Upper lobe of left lung (tissue), 6 donors: ENCODE measurements around the gene RBFOX2. TPM values are rescaled to one million over a fixed set of nuclear protein-coding genes. Genes with fewer than 3 reads are reported as not detected.

ENCODE experiments used
- ATAC-seq, 2 donors: fragments of 200-7000 bp; cut with Tn5 transposase; one replicate each; pipeline ENCODE4 v1.9.1; 2022; ENCODE audit warnings: mild to moderate bottlenecking in 2 of 2, moderate library complexity in 2 of 2; ENCODE audit not compliant: low FRiP score in 2 of 2
- DNase-seq, 2 donors: peaks; one replicate each; pipeline ENCODE4 v3.0.0-alpha.2; 2019 to 2020
- H3K27ac ChIP-seq, 4 donors: fragments of 200-600 bp; sonication (generic); one replicate each; pipeline ENCODE4 v1.5.1; 2016 to 2019
- H3K27me3 ChIP-seq, 4 donors: fragments of 200-600 bp; sonication (generic); one replicate each; pipeline ENCODE4 v1.5.1; 2017 to 2019
- H3K36me3 ChIP-seq, 4 donors: fragments of 200-600 bp; sonication (generic); one replicate each; pipeline ENCODE4 v1.5.1; 2016 to 2019
- H3K4me1 ChIP-seq, 4 donors: fragments of 200-600 bp; sonication (generic); one replicate each; pipeline ENCODE4 v1.5.1; 2018 to 2019
- H3K4me3 ChIP-seq, 4 donors: fragments of 200-600 bp; sonication (generic); one replicate each; pipeline ENCODE4 v1.5.1; 2017 to 2019; ENCODE audit warnings: mild to moderate bottlenecking in 2 of 4, moderate library complexity in 1 of 4
- H3K9me3 ChIP-seq, 4 donors: fragments of 200-600 bp; sonication (generic); one replicate each; pipeline ENCODE4 v1.5.1; 2018 to 2019
- EP300 ChIP-seq, 4 donors: sonication (generic); formaldehyde crosslinking; IDR thresholded peaks; one replicate each; pipeline ENCODE4 v1.5.1; 2017; ENCODE audit warnings: antibody characterized with exemption in 4 of 4, control low read depth in 2 of 4
- POLR2A ChIP-seq, 4 donors: fragments of 450-650 bp; IDR thresholded peaks; one replicate each; pipeline ENCODE4 v1.5.1; 2016 to 2017; ENCODE audit warnings: antibody characterized with exemption in 4 of 4, mild to moderate bottlenecking in 2 of 4
- POLR2AphosphoS5 ChIP-seq, 2 donors: sonication (generic); formaldehyde crosslinking; IDR thresholded peaks; one replicate each; pipeline ENCODE4 v1.5.1; 2017; ENCODE audit warnings: antibody characterized with exemption in 2 of 2
- WGBS, 2 donors: methylation state at CpG; one replicate each; pipeline ENCODE4 v1.1.5; 2017 to 2018; 5-methylcytosine and 5-hydroxymethylcytosine counted together
- total RNA-seq, 6 donors: library from RNA; depleted of rRNA in 4 of 6; stranded (reverse); fragments of >200 nt in 4 of 6; gene quantifications; one replicate each; pipeline versions ENCODE4 v1.1.0 to v1.2.1, GENCODE V29; 2016 to 2021
- TF ChIP-seq, protein P1 (sequence below), 6 experiments: fragments of 450-650 bp in 4 of 6; fragments of 200-600 bp in 2 of 6; sonication (generic) in 2 of 6; IDR thresholded peaks; one replicate each; pipeline ENCODE4 v1.5.1; 2016 to 2019; ENCODE audit warnings: antibody characterized with exemption in 6 of 6
- donor health status: DM: no; HTN: no; CAD: no; lungs with moderate emphysema.
- donor health status: DM: no; HTN: yes; CAD: no; lungs with severe emphysema.

The RBFOX2 gene
- total RNA-seq, 6 donors from 2014 or later, result 47.8 to 86.4 (median 54.5) TPM

DNA sequence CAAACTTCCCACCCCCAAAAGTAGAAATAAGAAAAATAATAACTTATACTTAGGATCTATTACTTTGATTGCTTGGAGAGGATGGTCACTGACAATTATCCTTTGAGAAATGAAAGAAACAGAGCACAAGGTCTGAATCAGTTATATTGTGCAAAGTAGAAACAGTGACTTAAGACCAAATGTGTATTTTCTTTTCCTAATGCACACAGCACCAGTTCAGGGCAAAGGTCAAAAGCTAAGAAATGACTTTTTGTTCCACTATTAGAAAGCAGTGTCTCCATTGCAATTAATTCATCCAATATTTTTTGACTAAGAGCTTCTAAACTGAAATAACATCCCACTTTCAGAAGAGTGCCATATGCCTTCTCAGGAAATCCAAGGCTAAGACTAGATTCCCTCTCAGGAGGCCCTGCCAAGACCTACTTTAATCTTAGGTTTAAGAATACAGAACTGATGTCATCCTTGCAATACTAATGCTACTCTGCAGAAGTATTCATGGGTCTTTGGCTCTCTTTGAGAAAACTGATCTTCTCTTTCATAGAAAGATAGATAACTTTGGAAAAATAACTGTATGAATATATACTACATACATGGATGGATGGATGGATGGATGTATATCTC is 164.0 kb downstream of the RBFOX2 start:
- TF ChIP-seq, protein P1, sequence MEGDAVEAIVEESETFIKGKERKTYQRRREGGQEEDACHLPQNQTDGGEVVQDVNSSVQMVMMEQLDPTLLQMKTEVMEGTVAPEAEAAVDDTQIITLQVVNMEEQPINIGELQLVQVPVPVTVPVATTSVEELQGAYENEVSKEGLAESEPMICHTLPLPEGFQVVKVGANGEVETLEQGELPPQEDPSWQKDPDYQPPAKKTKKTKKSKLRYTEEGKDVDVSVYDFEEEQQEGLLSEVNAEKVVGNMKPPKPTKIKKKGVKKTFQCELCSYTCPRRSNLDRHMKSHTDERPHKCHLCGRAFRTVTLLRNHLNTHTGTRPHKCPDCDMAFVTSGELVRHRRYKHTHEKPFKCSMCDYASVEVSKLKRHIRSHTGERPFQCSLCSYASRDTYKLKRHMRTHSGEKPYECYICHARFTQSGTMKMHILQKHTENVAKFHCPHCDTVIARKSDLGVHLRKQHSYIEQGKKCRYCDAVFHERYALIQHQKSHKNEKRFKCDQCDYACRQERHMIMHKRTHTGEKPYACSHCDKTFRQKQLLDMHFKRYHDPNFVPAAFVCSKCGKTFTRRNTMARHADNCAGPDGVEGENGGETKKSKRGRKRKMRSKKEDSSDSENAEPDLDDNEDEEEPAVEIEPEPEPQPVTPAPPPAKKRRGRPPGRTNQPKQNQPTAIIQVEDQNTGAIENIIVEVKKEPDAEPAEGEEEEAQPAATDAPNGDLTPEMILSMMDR (IDR thresholded peaks at IDR 0.05), result no peak
- TF ChIP-seq EP300 (IDR thresholded peaks at IDR 0.05) (no peak), POLR2A (IDR thresholded peaks at IDR 0.05) (no peak), POLR2AphosphoS5 (IDR thresholded peaks at IDR 0.05) (no peak)
- no peak for DNase-seq
- no peak for ATAC-seq
- no peak overlapping the region for H3K4me3 ChIP-seq
- no peaks in the 10 kb centered on the region for H3K27me3 ChIP-seq
- no peaks in the 10 kb centered on the region for H3K9me3 ChIP-seq
- H3K4me1 ChIP-seq, result peaks cover 0 to 7% (median 2%) of the 10 kb centered on the region in 4 donors
- H3K27ac ChIP-seq, result no peak overlapping the region
- no peaks in the 10 kb centered on the region for H3K36me3 ChIP-seq

DNA sequence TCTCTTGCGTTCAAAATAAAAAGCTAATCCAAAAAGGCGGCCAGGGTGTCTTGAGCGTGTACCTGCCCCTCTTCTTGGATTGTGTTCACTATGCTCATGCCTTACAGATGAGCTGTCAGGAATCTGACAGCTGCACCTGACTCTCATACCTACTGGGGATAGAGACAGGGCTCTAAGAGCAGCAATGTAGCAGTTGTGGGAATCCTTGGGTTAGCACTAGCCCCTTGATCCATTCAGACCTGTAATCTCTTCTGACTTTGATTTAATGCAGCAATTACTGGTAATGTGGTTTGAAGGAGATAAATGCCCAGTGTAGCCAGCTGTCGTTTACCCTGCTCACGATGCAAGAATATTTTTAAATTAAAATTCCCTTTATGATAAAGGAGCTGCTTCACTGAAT is 165.2 kb downstream of the RBFOX2 start:
- Histone ChIP-seq H3K4me3 (no peak overlapping the region), H3K4me1 (peaks cover 0 to 4% (median 1%) of the 10 kb centered on the region in 4 donors), H3K27me3 (no peaks in the 10 kb centered on the region), H3K9me3 (no peaks in the 10 kb centered on the region), H3K27ac (no peak overlapping the region), H3K36me3 (no peaks in the 10 kb centered on the region)
- TF ChIP-seq POLR2AphosphoS5 (IDR thresholded peaks at IDR 0.05) (no peak), POLR2A (IDR thresholded peaks at IDR 0.05) (no peak), EP300 (IDR thresholded peaks at IDR 0.05) (no peak)
- TF ChIP-seq, protein P1 (IDR thresholded peaks at IDR 0.05), result no peak
- 77 to 87% methylated on average over 5 of the region's 5 CpGs for WGBS, 2 donors
- no peak for ATAC-seq
- DNase-seq, result no peak

DNA sequence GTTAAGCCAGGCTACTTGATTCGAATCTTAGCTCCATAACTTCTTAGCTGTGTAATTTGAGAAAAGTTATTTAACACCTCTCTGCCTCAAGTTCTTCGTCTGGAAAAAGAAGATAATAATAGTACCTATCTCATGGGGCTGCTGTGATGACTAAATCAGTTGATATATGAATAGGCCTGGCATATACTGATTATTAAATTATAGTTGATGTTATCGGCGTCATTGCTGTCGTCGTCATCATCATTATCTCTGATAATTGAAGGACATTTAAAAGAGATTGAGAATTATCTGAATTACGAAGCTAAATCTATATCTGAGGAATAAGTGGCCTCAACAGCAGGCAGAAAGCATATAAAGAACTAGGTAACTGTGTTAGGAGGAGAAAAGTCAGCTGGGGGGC is 165.9 kb downstream of the RBFOX2 start:
- Histone ChIP-seq H3K9me3 (no peaks in the 10 kb centered on the region), H3K4me1 (peaks cover 0 to 4% (median 1%) of the 10 kb centered on the region in 4 donors), H3K4me3 (no peak overlapping the region), H3K36me3 (no peaks in the 10 kb centered on the region), H3K27ac (no peak overlapping the region), H3K27me3 (no peaks in the 10 kb centered on the region)
- no peak for TF ChIP-seq POLR2A (IDR thresholded peaks at IDR 0.05)
- TF ChIP-seq, protein P1 (IDR thresholded peaks at IDR 0.05), result no peak
- ATAC-seq, result no peak
- no peak for DNase-seq
- WGBS, 2 donors, result 93 to 94% methylated on average over 7 of the region's 7 CpGs

DNA sequence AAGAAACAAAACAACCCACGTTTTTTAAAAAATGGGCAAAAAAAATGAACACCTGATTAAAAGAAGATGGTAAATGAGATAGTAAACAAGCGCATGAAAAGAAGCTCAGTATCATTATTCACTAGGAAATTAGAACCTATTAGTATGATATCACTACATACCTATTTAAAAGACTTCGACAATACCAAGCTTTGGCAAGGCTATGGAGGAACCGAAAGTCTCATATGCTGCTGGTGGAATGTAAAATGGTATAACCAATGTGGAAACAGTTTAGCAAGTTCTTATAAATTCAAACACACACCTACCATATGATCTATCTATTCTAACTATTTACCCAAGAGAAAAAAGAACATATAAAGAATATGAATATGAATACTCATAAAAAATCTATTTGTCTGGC is 167.2 kb downstream of the RBFOX2 start:
- no peak for DNase-seq
- WGBS, 2 donors, result 92 to 95% methylated on average over 4 of the region's 4 CpGs
- peaks cover 0 to 2% (median 0%) of the 10 kb centered on the region in 4 donors for H3K4me1 ChIP-seq
- no peaks in the 10 kb centered on the region for H3K27me3 ChIP-seq
- TF ChIP-seq EP300 (IDR thresholded peaks at IDR 0.05) (no peak), POLR2A (IDR thresholded peaks at IDR 0.05) (no peak), POLR2AphosphoS5 (IDR thresholded peaks at IDR 0.05) (no peak)
- TF ChIP-seq, protein P1 (IDR thresholded peaks at IDR 0.05), result no peak
- H3K36me3 ChIP-seq, result no peaks in the 10 kb centered on the region
- H3K9me3 ChIP-seq, result no peaks in the 10 kb centered on the region
- no peak overlapping the region for H3K27ac ChIP-seq
- H3K4me3 ChIP-seq, result no peak overlapping the region
- ATAC-seq, result no peak

DNA sequence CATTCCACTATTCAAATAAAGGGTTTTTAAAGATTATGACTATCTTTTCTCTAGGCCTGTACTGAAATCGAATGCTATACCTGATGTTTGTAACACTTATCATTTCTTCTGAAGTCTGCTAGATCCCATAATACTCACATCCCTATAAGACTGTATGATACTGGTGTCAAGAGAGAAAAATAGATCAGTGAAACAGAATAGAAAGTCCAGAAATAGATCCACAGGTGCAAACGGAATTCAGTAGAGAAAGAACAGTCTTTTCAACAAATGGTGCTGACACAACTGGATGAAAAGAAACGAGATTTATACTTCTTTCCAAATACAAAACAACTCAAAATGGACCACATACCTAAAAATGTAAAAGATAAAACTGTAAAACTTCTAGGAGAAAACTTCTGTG is 167.8 kb downstream of the RBFOX2 start:
- Histone ChIP-seq H3K27me3 (no peaks in the 10 kb centered on the region), H3K27ac (no peak overlapping the region), H3K9me3 (no peaks in the 10 kb centered on the region), H3K4me1 (no peaks in the 10 kb centered on the region), H3K36me3 (no peaks in the 10 kb centered on the region), H3K4me3 (no peak overlapping the region)
- TF ChIP-seq, protein P1 (IDR thresholded peaks at IDR 0.05), result no peak
- DNase-seq, result no peak
- no peak for ATAC-seq
- 85% methylated on average over 3 of the region's 3 CpGs for whole genome bisulfite sequencing, 2 donors
